T-helper 17 cell (primary cell): ENCODE data around the gene MOB1B. TPM values are rescaled to one million over a fixed set of nuclear protein-coding genes. Genes with fewer than 3 reads are reported as not detected.
"Not testable (repeated sequence)": the region's sequence is repeated elsewhere in the genome, so short reads cannot be mapped to it uniquely, and the experiment has no call there.

Source experiments
- ATAC-seq: fragments of 150-1000 bp; cut with Tn5 transposase; 2 replicates; pipeline ENCODE4 v1.10.0; 2021; ENCODE audit warnings: mild to moderate bottlenecking, moderate library complexity
- DNase-seq, 3 donors: peaks; one replicate each; pipeline versions ENCODE4 v3.0.0 to v3.0.0-alpha.2; 2020 to 2021
- H3K9me3 ChIP-seq: one replicate; pipeline ENCODE4 v1.7.0; 2013; ENCODE audit warnings: low read length, mild to moderate bottlenecking; ENCODE audit not compliant: control insufficient read depth, poor library complexity, severe bottlenecking
- H3K27ac Mint-ChIP-seq: one replicate; pipeline ENCODE4 v1.8.0; 2022; ENCODE audit warnings: mild to moderate bottlenecking, moderate library complexity, mixed read lengths
- H3K27me3 Mint-ChIP-seq: one replicate; pipeline ENCODE4 v1.8.0; 2022; ENCODE audit warnings: mixed read lengths
- H3K36me3 Mint-ChIP-seq: one replicate; pipeline ENCODE4 v1.8.0; 2022; ENCODE audit warnings: low read depth, mixed read lengths
- H3K4me1 Mint-ChIP-seq: one replicate; pipeline ENCODE4 v1.8.0; 2022; ENCODE audit warnings: mild to moderate bottlenecking, mixed read lengths
- H3K4me3 Mint-ChIP-seq: one replicate; pipeline ENCODE4 v1.8.0; 2022; ENCODE audit warnings: mild to moderate bottlenecking, moderate library complexity, mixed read lengths
- total RNA-seq, 4 donors: library from RNA in 2 of 4; stranded (reverse) in 2 of 4; gene quantifications; one replicate each; pipeline ENCODE4 v1.2.3 and lab custom pipeline; 2022 to 2026

Gene MOB1B
- total RNA-seq, 2 donors from 2014 or later, result 9.5 to 31.4 TPM

DNA sequence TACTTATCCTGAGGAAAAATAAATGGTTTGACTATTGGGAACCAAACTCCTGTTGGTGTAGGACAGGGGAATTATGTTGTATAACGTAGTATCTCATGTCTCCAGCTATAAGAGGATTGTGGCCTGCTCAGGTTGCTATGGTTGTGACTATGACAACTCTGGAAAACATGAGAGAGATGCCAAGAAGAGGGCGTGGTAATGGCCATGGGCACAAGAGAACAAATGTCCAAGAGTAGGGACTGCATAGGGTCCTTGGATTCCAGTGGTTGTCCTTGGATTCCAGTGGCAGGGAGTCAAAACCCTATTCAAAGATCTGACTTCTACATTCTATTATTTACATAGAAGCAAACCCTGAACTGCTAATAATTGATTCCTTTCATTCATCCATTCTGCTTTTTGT lies 6.8 kb upstream of the MOB1B start:
- no peak for ATAC-seq
- Mint-ChIP-seq H3K4me1 (no peaks in the 10 kb centered on the region), H3K36me3 (no peaks in the 10 kb centered on the region), H3K4me3 (no peak overlapping the region), H3K27ac (no peak overlapping the region), H3K27me3 (peaks cover 5% of the 10 kb centered on the region)
- no peaks in the 10 kb centered on the region for H3K9me3 ChIP-seq
- no peak for DNase-seq

DNA sequence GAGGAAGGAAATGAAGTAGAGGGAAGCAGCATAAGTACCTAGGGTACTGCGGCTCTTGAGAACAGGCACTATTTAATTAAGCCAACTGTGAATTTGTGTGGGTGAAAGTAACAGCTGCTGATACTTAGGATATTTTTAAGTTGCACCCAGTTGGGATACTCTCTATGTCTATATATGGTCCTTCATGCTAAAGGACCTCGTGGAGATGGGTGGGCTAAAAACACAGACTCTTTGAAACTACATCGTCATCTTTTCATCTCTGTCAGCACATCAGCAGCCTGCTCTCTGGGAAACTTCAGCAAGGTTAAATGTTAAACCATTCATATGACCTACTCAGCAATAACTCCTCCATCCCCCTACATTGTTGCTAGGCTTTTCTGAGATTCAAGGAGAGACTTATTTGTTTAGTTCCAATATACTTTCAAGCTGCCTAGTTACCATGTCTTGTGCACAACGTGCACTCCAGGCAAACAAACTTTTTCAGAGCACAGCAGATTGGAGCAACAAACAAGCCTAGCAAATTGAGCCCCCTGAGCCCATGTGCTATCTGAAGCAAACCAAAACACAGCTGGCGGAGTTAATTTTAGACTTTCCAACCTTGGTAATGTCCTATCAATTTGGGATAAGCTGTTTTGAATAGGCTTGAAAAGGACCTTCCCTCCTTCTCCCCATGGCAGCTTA lies 6.2 kb upstream of the MOB1B start:
- Mint-ChIP-seq H3K27me3 (peaks cover 5% of the 10 kb centered on the region), H3K4me3 (no peak overlapping the region), H3K4me1 (no peaks in the 10 kb centered on the region), H3K36me3 (no peaks in the 10 kb centered on the region), H3K27ac (no peak overlapping the region)
- no peak for DNase-seq
- no peak for ATAC-seq
- no peaks in the 10 kb centered on the region for H3K9me3 ChIP-seq

DNA sequence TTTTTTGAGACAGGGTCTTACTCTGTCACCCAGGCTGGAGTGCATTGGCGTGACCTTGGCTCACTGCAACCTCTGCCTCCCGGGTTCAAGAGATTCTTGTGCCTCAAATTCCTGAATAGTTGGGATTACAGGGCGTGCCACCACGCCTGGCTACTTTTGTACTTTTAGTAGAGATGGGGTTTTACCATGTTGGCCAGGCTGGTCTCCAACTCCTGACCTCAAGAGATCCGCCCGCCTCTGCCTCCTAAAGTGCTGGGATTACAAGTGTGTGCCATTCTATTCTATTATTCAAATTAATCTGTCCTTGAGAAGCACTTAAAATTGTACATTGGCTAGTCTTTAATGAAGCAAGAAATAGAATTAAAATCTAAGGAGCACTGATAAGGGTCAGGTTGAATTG lies 3.6 kb upstream of the MOB1B start:
- not testable (repeated sequence) for H3K9me3 ChIP-seq, DNase-seq, H3K4me3 Mint-ChIP-seq, H3K27me3 Mint-ChIP-seq, ATAC-seq, H3K36me3 Mint-ChIP-seq
- Mint-ChIP-seq H3K27ac (peak overlapping the region; percentile 24), H3K4me1 (peaks cover 13% of the 10 kb centered on the region)

DNA sequence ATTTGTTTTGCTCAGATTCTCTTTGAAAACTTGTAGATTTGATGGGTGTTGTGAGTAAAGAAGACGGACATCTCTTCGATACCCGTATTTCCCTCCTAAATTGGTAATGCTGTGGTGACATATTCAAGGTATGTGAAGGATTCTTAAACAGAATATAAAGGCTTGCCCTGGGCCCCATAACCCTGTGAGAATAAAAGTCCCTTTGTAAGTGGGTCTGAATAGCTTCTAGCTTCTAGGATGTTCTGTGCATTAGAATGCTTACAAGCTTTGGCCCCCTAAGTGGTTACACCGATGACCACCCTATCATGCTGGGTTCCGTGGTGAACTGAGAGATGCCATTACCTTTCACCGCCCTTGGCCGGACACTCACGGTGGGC lies 574 bp upstream of the MOB1B start:
- Mint-ChIP-seq H3K27me3 (no peaks in the 10 kb centered on the region), H3K4me3 (peak overlapping the region; percentile 98), H3K27ac (peak overlapping the region; percentile 66), H3K36me3 (no peaks in the 10 kb centered on the region), H3K4me1 (peaks cover 23% of the 10 kb centered on the region)
- ATAC-seq, result peak; percentile 4
- no peak for DNase-seq
- no peaks in the 10 kb centered on the region for H3K9me3 ChIP-seq

DNA sequence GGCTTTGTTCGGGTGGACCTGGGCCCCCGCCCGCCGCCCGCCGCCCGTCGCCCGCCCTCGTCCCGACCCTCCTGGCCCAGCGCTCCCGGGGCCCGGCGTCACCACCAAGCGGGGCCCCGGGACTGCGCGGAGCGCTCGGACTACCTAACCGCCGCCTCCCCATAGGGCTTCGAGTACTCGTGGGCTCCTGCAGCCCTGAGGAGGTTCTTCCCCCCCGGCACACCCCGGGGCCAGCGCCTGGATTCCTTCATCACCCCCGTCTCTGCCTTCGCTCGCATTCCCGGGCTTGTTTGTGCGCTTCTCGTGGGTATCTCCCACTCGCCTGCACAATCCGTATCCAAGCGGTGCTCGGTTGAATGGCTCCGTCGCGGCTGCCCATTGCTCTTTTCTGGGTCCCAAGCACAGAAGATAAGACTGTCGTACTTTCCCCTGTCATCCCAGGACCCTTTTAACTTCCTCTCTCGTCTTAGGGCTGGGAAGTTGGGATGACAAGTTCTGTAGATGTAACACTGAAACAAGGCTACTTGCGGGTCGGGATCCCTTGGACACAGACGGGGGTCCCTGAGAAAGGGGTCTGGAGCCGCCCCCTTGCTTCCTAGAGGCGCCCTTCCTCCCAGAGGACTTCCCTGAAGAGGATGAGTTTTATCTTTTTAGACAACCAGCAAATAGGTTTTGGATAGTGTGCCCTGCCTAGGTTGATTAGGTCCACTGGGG lies 565 bp downstream of the MOB1B start:
- Mint-ChIP-seq H3K27me3 (no peaks in the 10 kb centered on the region), H3K4me3 (peak overlapping the region; percentile 98), H3K4me1 (peaks cover 26% of the 10 kb centered on the region), H3K27ac (peak overlapping the region; percentile 81), H3K36me3 (no peaks in the 10 kb centered on the region)
- H3K9me3 ChIP-seq, result no peaks in the 10 kb centered on the region
- DNase-seq (no peak), ATAC-seq (peak; percentile 61)

DNA sequence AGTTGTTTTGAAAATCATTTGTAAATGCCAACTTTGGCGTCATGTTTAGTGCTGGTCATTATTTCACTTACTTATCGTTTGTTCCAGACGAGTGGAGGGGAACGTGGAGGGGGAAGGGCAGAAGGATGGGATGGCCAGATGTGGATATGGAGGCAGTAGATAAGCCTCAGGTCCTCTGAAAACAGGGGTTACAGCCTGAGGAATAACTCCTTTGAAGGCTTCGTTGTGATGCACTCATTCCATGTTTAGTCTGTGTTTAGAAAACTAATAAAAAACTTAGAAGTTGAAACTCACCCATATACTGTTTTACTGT lies 1.1 kb downstream of the MOB1B start:
- peaks cover 26% of the 10 kb centered on the region for H3K4me1 Mint-ChIP-seq
- no peaks in the 10 kb centered on the region for H3K9me3 ChIP-seq
- H3K27ac Mint-ChIP-seq, result peak overlapping the region; percentile 81
- no peaks in the 10 kb centered on the region for H3K27me3 Mint-ChIP-seq
- ATAC-seq (no peak), DNase-seq (no peak)
- H3K36me3 Mint-ChIP-seq, result no peaks in the 10 kb centered on the region
- peak overlapping the region; percentile 98 for H3K4me3 Mint-ChIP-seq

DNA sequence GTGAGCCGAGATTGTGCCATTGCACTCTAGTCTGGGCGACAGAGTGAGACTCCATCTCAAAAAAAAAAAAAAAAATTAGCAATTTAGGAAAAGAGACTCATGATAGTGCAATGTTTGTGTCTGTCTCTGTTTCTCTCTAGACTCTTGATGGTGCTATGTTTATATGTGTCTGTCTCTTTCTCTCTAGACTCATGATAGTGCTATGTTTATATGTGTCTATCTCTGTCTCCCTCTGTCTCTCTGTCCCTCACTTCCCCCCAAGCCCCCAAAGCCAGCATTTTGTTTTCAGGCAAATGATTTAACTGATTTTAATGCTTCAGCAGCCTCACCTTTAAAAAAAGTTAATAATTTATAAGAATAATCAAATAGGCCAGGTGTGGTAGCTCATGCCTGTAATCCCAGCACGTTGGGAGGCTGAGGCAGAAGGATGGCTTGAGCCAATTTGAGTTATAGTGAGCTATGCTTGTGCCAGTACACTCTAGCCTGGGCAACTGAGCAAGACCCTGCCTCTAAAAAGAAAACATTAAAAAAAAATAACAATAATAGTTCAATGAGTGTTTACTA lies 6.9 kb downstream of the MOB1B start:
- Mint-ChIP-seq H3K4me1 (peaks cover 22% of the 10 kb centered on the region), H3K27ac (no peak overlapping the region), H3K27me3 (no peaks in the 10 kb centered on the region), H3K36me3 (peaks cover 2% of the 10 kb centered on the region), H3K4me3 (no peak overlapping the region)
- DNase-seq (no peak), ATAC-seq (no peak)
- H3K9me3 ChIP-seq, result no peaks in the 10 kb centered on the region

DNA sequence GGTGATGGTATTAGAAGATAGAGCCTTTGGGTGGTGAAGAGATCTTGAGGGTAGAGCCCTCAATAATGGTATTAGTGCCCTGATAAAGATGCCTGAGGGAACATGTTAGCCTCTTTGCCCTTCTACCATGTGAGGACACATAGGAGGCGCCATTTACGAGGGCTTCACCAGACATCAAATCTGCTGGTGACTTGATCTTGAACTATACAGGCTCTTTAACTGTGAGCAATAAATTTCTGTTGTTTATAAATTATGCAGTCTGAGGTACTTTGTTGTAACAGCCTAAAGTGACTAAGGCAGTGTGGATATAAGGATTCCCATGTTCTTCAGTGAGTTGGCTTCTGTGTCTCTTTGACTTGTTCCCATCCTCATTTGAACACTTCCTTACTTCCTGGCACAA lies 11.8 kb downstream of the MOB1B start:
- no peak for DNase-seq
- Mint-ChIP-seq H3K27ac (no peak overlapping the region), H3K36me3 (peaks cover 2% of the 10 kb centered on the region), H3K4me3 (no peak overlapping the region), H3K27me3 (no peaks in the 10 kb centered on the region), H3K4me1 (peaks cover 21% of the 10 kb centered on the region)
- no peak for ATAC-seq
- no peaks in the 10 kb centered on the region for H3K9me3 ChIP-seq

DNA sequence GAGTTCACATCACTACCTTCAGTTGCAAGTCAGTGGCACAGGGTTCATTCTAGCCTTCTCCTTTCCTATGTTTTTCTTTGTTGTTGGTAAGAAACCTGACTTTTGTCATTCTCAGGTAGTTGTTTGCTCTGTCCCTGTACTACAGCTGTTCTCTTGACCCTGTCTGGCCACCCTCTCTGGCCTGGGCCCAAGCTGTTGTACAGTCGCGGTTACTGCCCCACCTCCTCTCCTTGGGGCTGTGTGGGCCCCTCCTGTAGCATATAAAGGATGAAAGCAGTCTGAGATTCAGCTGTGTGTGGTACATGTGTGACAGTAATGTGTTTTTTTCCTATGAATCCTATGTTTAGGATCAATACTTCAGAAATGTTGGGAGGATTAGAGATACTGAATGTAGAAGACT lies 12.5 kb downstream of the MOB1B start:
- H3K27ac Mint-ChIP-seq, result no peak overlapping the region
- ATAC-seq (no peak), DNase-seq (no peak)
- no peaks in the 10 kb centered on the region for H3K27me3 Mint-ChIP-seq
- peaks cover 2% of the 10 kb centered on the region for H3K36me3 Mint-ChIP-seq
- peaks cover 21% of the 10 kb centered on the region for H3K4me1 Mint-ChIP-seq
- H3K9me3 ChIP-seq, result no peaks in the 10 kb centered on the region
- no peak overlapping the region for H3K4me3 Mint-ChIP-seq

DNA sequence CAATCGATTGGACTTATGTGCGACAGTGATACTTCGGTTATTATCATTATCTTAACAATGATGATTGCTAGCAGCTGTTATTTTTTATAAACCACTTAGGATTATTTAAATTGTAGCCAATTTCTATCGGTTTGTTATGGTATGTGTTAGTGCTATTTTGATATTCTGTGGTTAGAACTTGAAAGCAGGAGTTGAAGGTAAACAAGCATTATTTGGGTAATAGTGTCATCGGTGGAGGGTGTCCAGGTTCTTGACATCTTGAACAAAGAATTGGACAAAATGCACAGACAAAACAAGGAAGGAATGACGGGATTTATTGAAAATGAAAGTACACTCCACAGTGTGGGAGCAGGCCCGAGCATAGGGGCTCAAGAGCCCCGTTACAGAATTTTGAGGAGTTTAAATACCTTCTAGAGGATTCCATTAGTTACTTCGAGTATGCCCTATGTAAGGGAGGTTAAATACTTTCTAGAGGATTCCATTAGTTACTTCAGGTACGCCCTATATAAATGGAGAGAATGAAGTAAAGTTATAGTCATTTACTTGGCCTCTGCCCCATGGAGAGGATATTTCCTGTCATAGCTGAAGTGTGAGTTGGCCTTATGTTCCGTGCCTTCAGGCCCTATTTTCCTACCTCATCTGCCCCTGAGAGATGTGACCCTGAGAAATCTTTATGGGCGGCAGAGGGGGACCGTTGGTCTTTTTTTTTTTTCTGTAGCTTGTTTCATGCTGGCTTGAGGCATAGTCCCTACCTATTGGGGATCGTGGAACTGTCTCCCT lies 13.1 kb downstream of the MOB1B start:
- Mint-ChIP-seq H3K4me3 (no peak overlapping the region), H3K27me3 (no peaks in the 10 kb centered on the region), H3K4me1 (peaks cover 21% of the 10 kb centered on the region), H3K27ac (no peak overlapping the region), H3K36me3 (peaks cover 2% of the 10 kb centered on the region)
- no peaks in the 10 kb centered on the region for H3K9me3 ChIP-seq
- no peak for ATAC-seq
- no peak for DNase-seq

DNA sequence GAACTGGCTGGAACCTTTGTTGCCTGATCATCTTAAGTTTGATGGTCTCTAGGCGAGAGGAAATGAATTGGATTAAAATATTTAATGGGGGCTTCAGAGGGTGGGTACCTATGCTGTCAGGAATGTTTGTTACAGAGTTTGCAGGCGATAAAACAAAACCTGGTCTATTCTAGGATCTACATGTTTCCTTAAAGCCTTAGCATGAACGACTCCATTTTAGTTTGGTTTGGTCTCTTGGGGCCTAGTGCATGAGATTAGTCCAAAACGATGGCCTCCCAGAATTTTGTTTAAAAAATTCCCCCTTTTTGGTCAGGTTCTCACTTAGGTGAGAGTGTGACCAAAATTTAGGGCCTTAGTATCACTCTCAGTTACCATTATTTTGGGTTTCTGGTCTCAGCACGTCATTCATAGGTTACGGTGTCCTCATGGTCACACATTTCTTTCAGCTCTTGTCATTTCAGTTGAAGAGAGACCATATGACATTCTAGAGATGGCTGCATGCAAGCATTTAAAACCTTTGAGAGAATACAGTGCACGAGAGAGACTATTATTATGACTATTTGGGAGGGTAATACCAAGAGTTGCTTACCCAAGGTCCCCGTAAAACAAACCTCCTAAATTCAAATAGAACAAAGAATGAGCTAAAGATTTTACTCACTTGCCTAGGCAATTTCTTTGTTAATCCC lies 13.8 kb downstream of the MOB1B start:
- H3K27me3 Mint-ChIP-seq, result no peaks in the 10 kb centered on the region
- H3K27ac Mint-ChIP-seq, result no peak overlapping the region
- peaks cover 2% of the 10 kb centered on the region for H3K36me3 Mint-ChIP-seq
- no peaks in the 10 kb centered on the region for H3K9me3 ChIP-seq
- H3K4me3 Mint-ChIP-seq, result no peak overlapping the region
- H3K4me1 Mint-ChIP-seq, result peaks cover 21% of the 10 kb centered on the region
- DNase-seq (no peak), ATAC-seq (no peak)

DNA sequence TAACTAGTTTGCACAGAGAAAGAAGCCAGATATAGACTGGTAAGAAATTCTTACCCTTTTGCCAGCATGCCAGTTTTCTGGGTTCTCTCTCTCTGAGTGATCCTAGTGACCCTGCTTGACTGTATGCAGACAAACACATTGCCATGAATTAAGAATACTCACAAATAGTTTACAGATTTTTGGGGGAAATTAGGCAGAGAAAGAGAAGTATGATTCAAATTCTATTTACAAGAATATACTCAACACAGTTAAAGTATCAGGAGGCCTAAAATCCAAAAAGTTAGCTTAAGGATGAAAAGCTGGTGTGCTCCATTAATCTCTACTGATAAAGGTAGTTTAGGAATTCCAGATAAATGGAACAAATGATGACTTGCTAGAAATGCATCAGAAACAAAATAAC lies 18.4 kb downstream of the MOB1B start:
- no peak overlapping the region for H3K27ac Mint-ChIP-seq
- peaks cover 4% of the 10 kb centered on the region for H3K4me1 Mint-ChIP-seq
- H3K9me3 ChIP-seq, result no peaks in the 10 kb centered on the region
- DNase-seq (no peak), ATAC-seq (no peak)
- H3K36me3 Mint-ChIP-seq, result no peaks in the 10 kb centered on the region
- H3K4me3 Mint-ChIP-seq, result no peak overlapping the region
- no peaks in the 10 kb centered on the region for H3K27me3 Mint-ChIP-seq

DNA sequence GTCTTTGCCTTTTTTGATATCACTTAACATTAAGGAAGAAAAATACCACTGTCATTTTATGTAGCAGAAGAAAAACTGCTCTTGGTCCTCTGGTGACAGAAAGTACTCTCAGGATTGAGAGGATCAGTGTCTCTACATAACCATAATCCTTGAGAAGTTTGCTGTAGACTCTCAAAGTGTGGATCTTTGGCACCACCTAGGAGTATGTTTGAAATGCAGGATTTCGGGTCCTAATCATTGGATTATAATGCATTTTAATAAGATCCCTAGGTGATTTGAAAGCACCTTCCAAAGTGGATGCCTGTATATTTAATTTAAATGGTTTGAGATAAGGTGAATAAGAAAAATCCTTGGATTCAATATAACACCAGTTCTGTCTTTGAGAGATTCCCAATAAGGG lies 23.2 kb downstream of the MOB1B start:
- H3K9me3 ChIP-seq, result no peaks in the 10 kb centered on the region
- Mint-ChIP-seq H3K36me3 (no peaks in the 10 kb centered on the region), H3K4me3 (no peak overlapping the region), H3K27ac (no peak overlapping the region), H3K4me1 (peaks cover 18% of the 10 kb centered on the region), H3K27me3 (no peaks in the 10 kb centered on the region)
- ATAC-seq (no peak), DNase-seq (no peak)
